Endothelial cell of umbilical vein (primary cell): ENCODE data around the gene ATXN1. TPM values are rescaled to one million over a fixed set of nuclear protein-coding genes. Genes with fewer than 3 reads are reported as not detected.

Experiments used
- BruUV-seq: library from RNA; stranded (reverse); fragments of 400-500 nt; replicated peaks from 2 replicates; lab custom pipeline; 2021; lab: Mats Ljungman, UMichigan
- CTCF ChIA-PET: fragments of 300-600, 350-600 bp; sonication (Branson Sonifier 250); formaldehyde crosslinking; loops from one replicate; lab custom pipeline; 2021; ENCODE audit warnings: antibody characterized with exemption, inconsistent platforms; lab: Charles Lee
- POLR2A ChIA-PET: fragments of 300-600, 350-600 bp; sonication (Branson Sonifier 250); formaldehyde crosslinking; loops from one replicate; lab custom pipeline; 2021; ENCODE audit warnings: antibody characterized with exemption, inconsistent platforms; lab: Charles Lee
- DNase-seq: peaks from one replicate; pipeline ENCODE4 v3.0.0-alpha.2; 2011; ENCODE audit warnings: low read depth, low spot score
- FAIRE-seq: peaks from 2 replicates; lab custom pipeline; 2011; peaks lifted over from hg19 to GRCh38; lab: Jason Lieb, UNC
- H2AFZ ChIP-seq: 2 replicates; pipeline ENCODE4 v1.6.0; 2012; ENCODE audit warnings: low read depth, low read length, control low read depth, inconsistent platforms
- H3K27ac ChIP-seq: 2 replicates; pipeline ENCODE4 v1.5.1; 2011; ENCODE audit warnings: low read depth, mild to moderate bottlenecking, control low read depth, low read length, moderate library complexity; ENCODE audit not compliant: insufficient read depth
- H3K27me3 ChIP-seq, 2 experiments: 2 replicates each; pipeline versions ENCODE4 v1.6.0 to v1.6.1; 2011; ENCODE audit warnings: low read length in 2 of 2, mixed read lengths in 1 of 2; ENCODE audit not compliant: control insufficient read depth in 2 of 2, insufficient read depth in 2 of 2
- H3K36me3 ChIP-seq, 2 experiments: 2 replicates in 1 of 2; 3 replicates in 1 of 2; pipeline ENCODE4 v1.5.1; 2011; ENCODE audit warnings: low read length in 2 of 2, mild to moderate bottlenecking in 1 of 2, moderate library complexity in 1 of 2; ENCODE audit not compliant: control insufficient read depth in 2 of 2, insufficient read depth in 2 of 2; ENCODE audit errors: extremely low read depth in 1 of 2
- H3K4me1 ChIP-seq: 3 replicates; pipeline ENCODE4 v1.5.1; 2011; ENCODE audit warnings: mild to moderate bottlenecking, low read length; ENCODE audit not compliant: control insufficient read depth, insufficient read depth; ENCODE audit errors: extremely low read depth
- H3K4me2 ChIP-seq: 2 replicates; pipeline ENCODE4 v1.6.1; 2011; ENCODE audit warnings: low read length, control low read depth, mixed read lengths; ENCODE audit not compliant: insufficient read depth
- H3K4me3 ChIP-seq, 3 experiments: fragments of 200-600 bp in 1 of 3; sonication (generic), shearing (Covaris generic) in 1 of 3; replicated peaks in 1 of 3; 2 replicates each; pipeline ENCODE4 v1.5.1; 2011 to 2016; ENCODE audit warnings: control low read depth in 3 of 3, low read length in 3 of 3, mild to moderate bottlenecking in 2 of 3, inconsistent platforms in 1 of 3, low read depth in 1 of 3, moderate library complexity in 1 of 3; ENCODE audit not compliant: insufficient read depth in 1 of 3
- H3K79me2 ChIP-seq: 2 replicates; pipeline ENCODE4 v1.6.0; 2012; ENCODE audit warnings: low read length, inconsistent platforms; ENCODE audit not compliant: control insufficient read depth, insufficient read depth
- H3K9ac ChIP-seq: replicated peaks from 2 replicates; pipeline ENCODE3; 2011; ENCODE audit warnings: low read length, control low read depth; ENCODE audit not compliant: insufficient read depth; ENCODE audit errors: extremely low read depth
- H3K9me1 ChIP-seq: replicated peaks from 3 replicates; pipeline ENCODE4 v1.6.0; 2011; ENCODE audit warnings: mild to moderate bottlenecking, low read length; ENCODE audit not compliant: control insufficient read depth, insufficient read depth; ENCODE audit errors: extremely low read depth
- H3K9me3 ChIP-seq: replicated peaks from 2 replicates; pipeline ENCODE4 v1.5.1; 2012; ENCODE audit warnings: low read length, inconsistent platforms; ENCODE audit not compliant: control insufficient read depth, insufficient read depth
- H4K20me1 ChIP-seq: replicated peaks from 2 replicates; pipeline ENCODE3; 2011; ENCODE audit warnings: mild to moderate bottlenecking, low read length; ENCODE audit not compliant: control insufficient read depth, insufficient read depth; ENCODE audit errors: extremely low read depth
- EZH2 ChIP-seq: IDR thresholded peaks from 2 replicates; pipeline ENCODE4 v1.6.1; 2012; ENCODE audit warnings: borderline replicate concordance, low read depth, mild to moderate bottlenecking, moderate library complexity, low read length, inconsistent platforms; ENCODE audit not compliant: severe bottlenecking
- FOS ChIP-seq: IDR thresholded peaks from 2 replicates; pipeline ENCODE4 v1.6.1; 2011; ENCODE audit warnings: mild to moderate bottlenecking, low read length, moderate library complexity, borderline replicate concordance; ENCODE audit not compliant: insufficient read depth
- GATA2 ChIP-seq: IDR thresholded peaks from 2 replicates; pipeline ENCODE4 v1.7.0; 2011; ENCODE audit warnings: low read depth, mild to moderate bottlenecking, moderate library complexity, mixed read lengths, low read length; ENCODE audit not compliant: insufficient read length, insufficient read depth
- JUN ChIP-seq: IDR thresholded peaks from 2 replicates; pipeline ENCODE4 v1.6.1; 2011; ENCODE audit warnings: borderline replicate concordance, low read depth; ENCODE audit not compliant: insufficient read length, insufficient read depth
- MYC ChIP-seq: IDR thresholded peaks from one replicate; pipeline ENCODE4 v1.6.1; 2011; ENCODE audit warnings: mild to moderate bottlenecking, low read depth, low read length
- POLR2A ChIP-seq: IDR thresholded peaks from 2 replicates; pipeline ENCODE4 v1.6.1; 2012; ENCODE audit warnings: low read depth, mild to moderate bottlenecking, control low read depth, low read length
- POLR2AphosphoS5 ChIP-seq: IDR thresholded peaks from 2 replicates; pipeline ENCODE4 v1.6.1; 2012; ENCODE audit warnings: low read depth, mild to moderate bottlenecking, control low read depth, low read length, moderate library complexity; ENCODE audit not compliant: insufficient read depth
- dilution Hi-C: fragments of 300-500 bp; cut with MboI; formaldehyde crosslinking; loops from one replicate; pipeline ENCODE4 v1.15.0; 2019; ENCODE audit warnings: low sequenced_read_pairs; ENCODE audit not compliant: extremely low pct_ligation_motif_present
- intact Hi-C: fragments of 100-400 bp; cut with micrococcal nuclease; formaldehyde crosslinking; loops from one replicate; pipeline ENCODE4 v1.10.0; 2022
- polyA plus RNA-seq, 4 experiments: library from polyadenylated mRNA; depleted of rRNA in 3 of 4; stranded (reverse) in 3 of 4; unstranded in 1 of 4; fragments of >200 nt; gene quantifications; 2 replicates each; pipeline versions ENCODE4 v1.2.1 to v1.2.3, GENCODE V29; 2011 to 2012; ENCODE audit warnings: missing spikeins in 1 of 4
- total RNA-seq: library from RNA; stranded (reverse); gene quantifications from 2 replicates; pipeline ENCODE4 v1.2.3, GENCODE V29; 2021
- TF ChIP-seq, protein P1 (sequence below): IDR thresholded peaks from 2 replicates; pipeline ENCODE4 v1.6.1; 2011; ENCODE audit not compliant: insufficient read depth, insufficient read length
- TF ChIP-seq, protein P2 (sequence below), 2 donors: IDR thresholded peaks; 1 replicate in 1 of 2; 2 replicates in 1 of 2; pipeline ENCODE4 v1.5.1; 2011; ENCODE audit warnings: low read length in 2 of 2, mild to moderate bottlenecking in 2 of 2, moderate library complexity in 2 of 2, control low read depth in 1 of 2, inconsistent platforms in 1 of 2, low read depth in 1 of 2; ENCODE audit not compliant: insufficient read depth in 1 of 2; ENCODE audit errors: extremely low read depth in 1 of 2

The ATXN1 gene
- total and polyA plus RNA-seq, 2 donors (not counting 3 experiments of a cell fraction or from before 2014, with no cell fraction given), result 16.4 to 33.0 TPM

DNA sequence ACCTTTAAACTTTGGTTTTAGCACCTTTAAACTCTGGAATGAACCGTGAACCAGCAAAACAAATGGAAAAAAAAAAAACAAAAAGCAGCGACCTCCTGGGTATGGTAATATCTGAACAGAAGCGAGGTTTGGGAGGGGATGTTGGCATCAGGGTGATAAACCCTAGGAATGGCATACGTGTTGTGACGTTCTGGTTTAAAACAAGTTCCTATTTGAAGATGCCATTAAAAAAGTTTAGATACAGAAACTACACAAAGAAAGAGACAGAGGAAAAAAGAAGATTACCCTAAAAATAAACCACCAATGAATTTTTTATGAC is 60.4 kb downstream of the ATXN1 start:
- Histone ChIP-seq H4K20me1 (peaks cover 2% of the 10 kb centered on the region), H3K36me3 (no peaks in the 10 kb centered on the region), H3K27me3 (no peaks in the 10 kb centered on the region), H2AFZ (no peak overlapping the region), H3K4me2 (peak overlapping the region; percentile 7), H3K79me2 (no peaks in the 10 kb centered on the region), H3K4me1 (peaks cover 7% of the 10 kb centered on the region), H3K9me3 (no peaks in the 10 kb centered on the region), H3K9me1 (no peaks in the 10 kb centered on the region), H3K27ac (no peak overlapping the region), H3K4me3 (no peak overlapping the region), H3K9ac (no peak overlapping the region)
- TF ChIP-seq FOS (no peak), POLR2AphosphoS5 (no peak), EZH2 (no peak), MYC (no peak), POLR2A (no peak), JUN (no peak), GATA2 (no peak)
- TF ChIP-seq, protein P1, sequence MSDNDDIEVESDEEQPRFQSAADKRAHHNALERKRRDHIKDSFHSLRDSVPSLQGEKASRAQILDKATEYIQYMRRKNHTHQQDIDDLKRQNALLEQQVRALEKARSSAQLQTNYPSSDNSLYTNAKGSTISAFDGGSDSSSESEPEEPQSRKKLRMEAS, result no peak
- TF ChIP-seq, protein P2, sequence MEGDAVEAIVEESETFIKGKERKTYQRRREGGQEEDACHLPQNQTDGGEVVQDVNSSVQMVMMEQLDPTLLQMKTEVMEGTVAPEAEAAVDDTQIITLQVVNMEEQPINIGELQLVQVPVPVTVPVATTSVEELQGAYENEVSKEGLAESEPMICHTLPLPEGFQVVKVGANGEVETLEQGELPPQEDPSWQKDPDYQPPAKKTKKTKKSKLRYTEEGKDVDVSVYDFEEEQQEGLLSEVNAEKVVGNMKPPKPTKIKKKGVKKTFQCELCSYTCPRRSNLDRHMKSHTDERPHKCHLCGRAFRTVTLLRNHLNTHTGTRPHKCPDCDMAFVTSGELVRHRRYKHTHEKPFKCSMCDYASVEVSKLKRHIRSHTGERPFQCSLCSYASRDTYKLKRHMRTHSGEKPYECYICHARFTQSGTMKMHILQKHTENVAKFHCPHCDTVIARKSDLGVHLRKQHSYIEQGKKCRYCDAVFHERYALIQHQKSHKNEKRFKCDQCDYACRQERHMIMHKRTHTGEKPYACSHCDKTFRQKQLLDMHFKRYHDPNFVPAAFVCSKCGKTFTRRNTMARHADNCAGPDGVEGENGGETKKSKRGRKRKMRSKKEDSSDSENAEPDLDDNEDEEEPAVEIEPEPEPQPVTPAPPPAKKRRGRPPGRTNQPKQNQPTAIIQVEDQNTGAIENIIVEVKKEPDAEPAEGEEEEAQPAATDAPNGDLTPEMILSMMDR (IDR thresholded peaks at IDR 0.05; ENCODE audit: extremely low read depth in 1 of 2, insufficient read depth in 1 of 2, low read depth in 1 of 2, low read length in 2 of 2), result no peak
- intact Hi-C loops (no loop called here), dilution Hi-C loops (no loop called here)
- no peak for DNase-seq
- BruUV-seq, result no TSS peak
- no peak for FAIRE-seq
- ChIA-PET CTCF (interaction anchor here (1.1 to 1.2 kb wide), 2 partner anchors 12 to 17 kb away, joined by 3 to 4 read pairs; no protein-coding TSS in a partner anchor), POLR2A (no interaction called here)
